Measurements from ENCODE around the gene CALN1. TPM values are rescaled to one million over a fixed set of nuclear protein-coding genes. Genes with fewer than 3 reads are reported as not detected.

CALN1 gene
- polyA plus RNA-seq, 1 donor (not counting 4 experiments of a cell fraction or from before 2014, with no cell fraction given) = not detected

GRCh38 chr7:71769326-71769725 lies 642.8 kb downstream of the CALN1 start:
- H3K4me3 ChIP-seq (ENCODE audit: control insufficient read depth in 2 of 3, extremely low read depth in 1 of 3, insufficient read depth in 2 of 3, low read depth in 1 of 3, low read length in 3 of 3) = no peak overlapping the region
- no peak for DNase-seq (ENCODE audit: low read depth, low spot score)
- no peaks in the 10 kb centered on the region for H3K36me3 ChIP-seq (ENCODE audit: control insufficient read depth in 2 of 2, extremely low read depth in 1 of 2, insufficient read depth in 2 of 2, low read length in 2 of 2)
- FAIRE-seq = no peak
- no peak overlapping the region for H3K27ac ChIP-seq (ENCODE audit: control insufficient read depth, insufficient read depth, low read length)
- no peaks in the 10 kb centered on the region for H3K9me3 ChIP-seq (ENCODE audit: control insufficient read depth, low read depth, low read length)
- H3K79me2 ChIP-seq (ENCODE audit: control insufficient read depth, insufficient read depth, low read length) = no peaks in the 10 kb centered on the region
- no peaks in the 10 kb centered on the region for H3K27me3 ChIP-seq (ENCODE audit: control insufficient read depth, extremely low read depth, insufficient read depth, low read length)
- dilution Hi-C loops (cut with MboI; ENCODE audit: extremely low pct_ligation_motif_present, low sequenced_read_pairs) = no loop called here
- TF ChIP-seq EZH2 (IDR thresholded peaks at IDR 0.05; ENCODE audit: low read length) (no peak), CTCF (optimal IDR thresholded peaks at IDR 0.05 in 1 of 3, IDR thresholded peaks at IDR 0.05 in 1 of 3, conservative IDR thresholded peaks at IDR 0.05 in 1 of 3; ENCODE audit: extremely low read depth in 1 of 3, insufficient read depth in 2 of 3, low read length in 3 of 3) (no peak)
- H2AFZ ChIP-seq (ENCODE audit: control insufficient read depth, low read length) = no peak overlapping the region
- H4K20me1 ChIP-seq (ENCODE audit: control insufficient read depth, extremely low read depth, insufficient read depth, low read length) = no peaks in the 10 kb centered on the region
- no peak overlapping the region for H3K4me2 ChIP-seq (ENCODE audit: control insufficient read depth, extremely low read depth, insufficient read depth, low read depth, low read length)
- H3K4me1 ChIP-seq (ENCODE audit: control insufficient read depth, extremely low read depth, insufficient read depth, low read length) = no peaks in the 10 kb centered on the region
- no peaks in the 10 kb centered on the region for H3K9me1 ChIP-seq (ENCODE audit: control insufficient read depth, extremely low read depth, insufficient read depth, low read length)
- no peak overlapping the region for H3K9ac ChIP-seq (ENCODE audit: control insufficient read depth, extremely low read depth, insufficient read depth, low read length)

- no peak for TF ChIP-seq CTCF (optimal IDR thresholded peaks at IDR 0.05 in 1 of 3, IDR thresholded peaks at IDR 0.05 in 1 of 3, conservative IDR thresholded peaks at IDR 0.05 in 1 of 3; ENCODE audit: extremely low read depth in 1 of 3, insufficient read depth in 2 of 3, low read length in 3 of 3)
- no peak for TF ChIP-seq EZH2 (IDR thresholded peaks at IDR 0.05; ENCODE audit: low read length)
- no peaks in the 10 kb centered on the region for H3K9me3 ChIP-seq (ENCODE audit: control insufficient read depth, low read depth, low read length)
- no peak overlapping the region for H3K9ac ChIP-seq (ENCODE audit: control insufficient read depth, extremely low read depth, insufficient read depth, low read length)
- DNase-seq (ENCODE audit: low read depth, low spot score) (no peak), FAIRE-seq (no peak)
- H2AFZ ChIP-seq (ENCODE audit: control insufficient read depth, low read length) = no peak overlapping the region
- dilution Hi-C loops (cut with MboI; ENCODE audit: extremely low pct_ligation_motif_present, low sequenced_read_pairs) = no loop called here
- no peaks in the 10 kb centered on the region for H3K9me1 ChIP-seq (ENCODE audit: control insufficient read depth, extremely low read depth, insufficient read depth, low read length)
- H4K20me1 ChIP-seq (ENCODE audit: control insufficient read depth, extremely low read depth, insufficient read depth, low read length) = no peaks in the 10 kb centered on the region
- H3K27me3 ChIP-seq (ENCODE audit: control insufficient read depth, extremely low read depth, insufficient read depth, low read length) = no peaks in the 10 kb centered on the region
- H3K4me2 ChIP-seq (ENCODE audit: control insufficient read depth, extremely low read depth, insufficient read depth, low read depth, low read length) = no peak overlapping the region
- H3K79me2 ChIP-seq (ENCODE audit: control insufficient read depth, insufficient read depth, low read length) = no peaks in the 10 kb centered on the region
- H3K4me3 ChIP-seq (ENCODE audit: control insufficient read depth in 2 of 3, extremely low read depth in 1 of 3, insufficient read depth in 2 of 3, low read depth in 1 of 3, low read length in 3 of 3) = no peak overlapping the region
- H3K27ac ChIP-seq (ENCODE audit: control insufficient read depth, insufficient read depth, low read length) = no peak overlapping the region
- H3K4me1 ChIP-seq (ENCODE audit: control insufficient read depth, extremely low read depth, insufficient read depth, low read length) = no peaks in the 10 kb centered on the region
- H3K36me3 ChIP-seq (ENCODE audit: control insufficient read depth in 2 of 2, extremely low read depth in 1 of 2, insufficient read depth in 2 of 2, low read length in 2 of 2) = no peaks in the 10 kb centered on the region
Measured at GRCh38 chr7:71768450-71768849, 643.7 kb downstream of the CALN1 start.
